ENCODE measurements around the gene APBB1IP. TPM values are rescaled to one million over a fixed set of nuclear protein-coding genes. Genes with fewer than 3 reads are reported as not detected.

The APBB1IP gene
- total RNA-seq, 3 donors from 2014 or later, result 3.5 to 30.1 (median 6.2) TPM

DNA sequence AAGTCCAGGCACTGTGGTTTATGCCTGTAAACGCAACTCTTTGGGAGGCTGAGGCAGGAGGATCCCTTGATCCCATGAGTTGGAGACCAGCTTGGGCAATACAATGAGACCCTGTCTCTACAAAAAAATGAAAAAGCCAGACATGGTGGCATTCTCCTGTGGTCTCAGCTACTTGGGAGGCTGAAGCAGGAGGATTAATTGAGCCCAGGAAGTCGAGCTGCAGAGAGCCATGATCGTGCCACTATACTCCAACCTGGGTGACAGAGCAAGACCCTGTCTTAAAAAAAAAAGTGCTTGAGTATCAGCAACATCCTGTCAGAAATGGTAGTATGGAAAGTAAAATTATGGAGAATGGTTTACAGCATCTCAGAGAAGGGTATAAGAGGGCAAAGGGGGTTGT lies 11.6 kb downstream of the APBB1IP start:
- Histone ChIP-seq H3K27me3 (no peaks in the 10 kb centered on the region), H3K36me3 (no peaks in the 10 kb centered on the region), H3K4me1 (no peaks in the 10 kb centered on the region), H3K27ac (no peak overlapping the region), H3K9me3 (no peaks in the 10 kb centered on the region), H3K4me3 (no peak overlapping the region)
- no peak for DNase-seq (ENCODE audit: low spot score in 2 of 2)
- TF ChIP-seq, protein P1, sequence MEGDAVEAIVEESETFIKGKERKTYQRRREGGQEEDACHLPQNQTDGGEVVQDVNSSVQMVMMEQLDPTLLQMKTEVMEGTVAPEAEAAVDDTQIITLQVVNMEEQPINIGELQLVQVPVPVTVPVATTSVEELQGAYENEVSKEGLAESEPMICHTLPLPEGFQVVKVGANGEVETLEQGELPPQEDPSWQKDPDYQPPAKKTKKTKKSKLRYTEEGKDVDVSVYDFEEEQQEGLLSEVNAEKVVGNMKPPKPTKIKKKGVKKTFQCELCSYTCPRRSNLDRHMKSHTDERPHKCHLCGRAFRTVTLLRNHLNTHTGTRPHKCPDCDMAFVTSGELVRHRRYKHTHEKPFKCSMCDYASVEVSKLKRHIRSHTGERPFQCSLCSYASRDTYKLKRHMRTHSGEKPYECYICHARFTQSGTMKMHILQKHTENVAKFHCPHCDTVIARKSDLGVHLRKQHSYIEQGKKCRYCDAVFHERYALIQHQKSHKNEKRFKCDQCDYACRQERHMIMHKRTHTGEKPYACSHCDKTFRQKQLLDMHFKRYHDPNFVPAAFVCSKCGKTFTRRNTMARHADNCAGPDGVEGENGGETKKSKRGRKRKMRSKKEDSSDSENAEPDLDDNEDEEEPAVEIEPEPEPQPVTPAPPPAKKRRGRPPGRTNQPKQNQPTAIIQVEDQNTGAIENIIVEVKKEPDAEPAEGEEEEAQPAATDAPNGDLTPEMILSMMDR (IDR thresholded peaks at IDR 0.05), result no peak
- no peak for TF ChIP-seq POLR2A (IDR thresholded peaks at IDR 0.05)
- TF ChIP-seq POLR2AphosphoS5 (IDR thresholded peaks at IDR 0.05), result no peak
- intact Hi-C loops (cut with DNase I; ENCODE audit: low total_unique reads), result no loop called here

- H3K9me3 ChIP-seq, result no peaks in the 10 kb centered on the region
- no peaks in the 10 kb centered on the region for H3K36me3 ChIP-seq
- no peaks in the 10 kb centered on the region for H3K27me3 ChIP-seq
- DNase-seq (ENCODE audit: low spot score in 2 of 2), result no peak
- intact Hi-C loops (cut with DNase I; ENCODE audit: low total_unique reads), result no loop called here
- no peak for TF ChIP-seq POLR2A (IDR thresholded peaks at IDR 0.05)
- TF ChIP-seq, protein P1 (IDR thresholded peaks at IDR 0.05), result no peak
- no peak overlapping the region for H3K27ac ChIP-seq
- no peaks in the 10 kb centered on the region for H3K4me1 ChIP-seq
- H3K4me3 ChIP-seq, result no peak overlapping the region
These were observed 13.8 kb downstream of the APBB1IP start for GRCh38 chr10:26451903-26452302.

DNA sequence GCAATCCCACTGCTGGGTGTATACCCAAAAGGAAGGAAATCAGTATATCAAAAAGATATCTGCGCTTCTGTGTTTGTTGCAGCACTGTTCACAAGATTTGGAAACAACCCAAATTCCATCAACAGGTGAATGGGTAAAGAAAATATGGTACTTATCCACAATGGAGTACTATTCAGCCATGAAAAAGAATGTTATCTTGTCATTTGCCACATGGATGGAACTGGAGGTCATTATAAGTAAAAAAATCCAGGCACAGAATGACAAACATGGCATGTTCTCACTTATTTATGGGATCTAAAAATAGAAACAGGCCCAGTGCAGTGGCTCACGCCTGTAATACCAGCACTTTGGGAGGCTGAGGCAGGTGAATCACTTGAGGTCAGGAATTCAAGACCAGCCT lies 15.7 kb downstream of the APBB1IP start:
- Histone ChIP-seq H3K9me3 (no peaks in the 10 kb centered on the region), H3K4me3 (no peak overlapping the region), H3K27me3 (no peaks in the 10 kb centered on the region), H3K4me1 (no peaks in the 10 kb centered on the region), H3K27ac (no peak overlapping the region), H3K36me3 (no peaks in the 10 kb centered on the region)
- TF ChIP-seq POLR2AphosphoS5 (IDR thresholded peaks at IDR 0.05), result no peak
- TF ChIP-seq POLR2A (IDR thresholded peaks at IDR 0.05), result no peak
- intact Hi-C loops (cut with DNase I; ENCODE audit: low total_unique reads), result no loop called here
- DNase-seq (ENCODE audit: low spot score in 2 of 2), result no peak

DNA sequence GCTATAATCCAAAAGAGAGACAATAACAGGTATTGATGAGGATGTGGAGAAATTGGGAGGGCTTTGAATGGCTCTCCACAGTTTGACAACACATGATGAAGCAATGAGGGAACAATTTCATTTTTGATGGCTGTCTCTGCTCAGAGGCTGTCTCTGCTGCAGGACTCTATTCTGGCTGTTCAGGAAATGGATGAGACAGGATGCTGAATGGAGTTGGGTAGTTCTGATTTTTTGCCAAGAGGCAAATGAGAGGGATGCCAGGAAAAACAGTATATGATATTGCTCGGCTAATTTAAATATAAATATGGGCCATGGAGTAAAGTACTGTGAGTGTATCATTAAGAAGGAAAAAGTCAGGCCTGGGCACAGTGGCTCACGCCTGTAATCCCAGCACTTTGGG lies 16.8 kb downstream of the APBB1IP start:
- no peak overlapping the region for H3K4me3 ChIP-seq
- H3K4me1 ChIP-seq, result no peaks in the 10 kb centered on the region
- H3K36me3 ChIP-seq, result no peaks in the 10 kb centered on the region
- no peak overlapping the region for H3K27ac ChIP-seq
- intact Hi-C loops (cut with DNase I; ENCODE audit: low total_unique reads), result no loop called here
- TF ChIP-seq POLR2AphosphoS5 (IDR thresholded peaks at IDR 0.05), result no peak
- no peak for TF ChIP-seq POLR2A (IDR thresholded peaks at IDR 0.05)
- TF ChIP-seq, protein P1 (IDR thresholded peaks at IDR 0.05), result no peak
- no peaks in the 10 kb centered on the region for H3K27me3 ChIP-seq
- DNase-seq (ENCODE audit: low spot score in 2 of 2), result no peak
- H3K9me3 ChIP-seq, result no peaks in the 10 kb centered on the region

- no peaks in the 10 kb centered on the region for H3K27me3 ChIP-seq
- no peaks in the 10 kb centered on the region for H3K9me3 ChIP-seq
- no peak for DNase-seq (ENCODE audit: low spot score in 2 of 2)
- TF ChIP-seq POLR2A (IDR thresholded peaks at IDR 0.05), result no peak
- no peak for TF ChIP-seq POLR2AphosphoS5 (IDR thresholded peaks at IDR 0.05)
- TF ChIP-seq, protein P1 (IDR thresholded peaks at IDR 0.05), result no peak
- no peak overlapping the region for H3K27ac ChIP-seq
- intact Hi-C loops (cut with DNase I; ENCODE audit: low total_unique reads), result no loop called here
- no peaks in the 10 kb centered on the region for H3K4me1 ChIP-seq
- no peak overlapping the region for H3K4me3 ChIP-seq
- no peaks in the 10 kb centered on the region for H3K36me3 ChIP-seq
These were observed 17.6 kb downstream of the APBB1IP start for GRCh38 chr10:26455567-26456315.
